HEK293T (cell line): ENCODE results near the gene LARGE1.

Experiments used
- CTCF ChIA-PET: fragments of 350-600 bp; formaldehyde crosslinking; extraction: SDS; loops from one replicate; lab custom pipeline; 2021; ENCODE audit warnings: antibody characterized with exemption, inconsistent platforms; lab: Yijun Ruan, JAX
- POLR2A ChIA-PET: fragments of 350-600 bp; formaldehyde crosslinking; extraction: SDS; loops from one replicate; lab custom pipeline; 2020; ENCODE audit warnings: antibody characterized with exemption, inconsistent platforms; lab: Yijun Ruan, JAX
- DNase-seq: peaks from one replicate; pipeline ENCODE4 v3.0.0; 2012; ENCODE audit warnings: mixed read lengths; ENCODE audit errors: extremely low spot score
- ARNT ChIP-seq: fragments of 450-650 bp; IDR thresholded peaks from 2 replicates; pipeline ENCODE4 v1.6.1; 2017; ENCODE audit warnings: mild to moderate bottlenecking
- BHLHE40 ChIP-seq: fragments of 450-650 bp; IDR thresholded peaks from 2 replicates; pipeline ENCODE4 v1.6.1; 2016; ENCODE audit warnings: mild to moderate bottlenecking, moderate library complexity, borderline replicate concordance
- CTBP1 ChIP-seq: fragments of 450-650 bp; IDR thresholded peaks from 2 replicates; pipeline ENCODE4 v1.6.1; 2016; ENCODE audit warnings: borderline replicate concordance
- ELF4 ChIP-seq: fragments of 450-650 bp; IDR thresholded peaks from 2 replicates; pipeline ENCODE4 v1.6.1; 2017; ENCODE audit warnings: antibody characterized with exemption
- FOXA1 ChIP-seq: fragments of 450-650 bp; IDR thresholded peaks from 2 replicates; pipeline ENCODE4 v1.6.1; 2016; ENCODE audit warnings: mild to moderate bottlenecking
- FOXK2 ChIP-seq: fragments of 450-650 bp; IDR thresholded peaks from 2 replicates; pipeline ENCODE4 v1.6.1; 2016; ENCODE audit warnings: mild to moderate bottlenecking
- FOXM1 ChIP-seq: fragments of 450-650 bp; IDR thresholded peaks from 2 replicates; pipeline ENCODE4 v1.6.1; 2017; ENCODE audit warnings: mild to moderate bottlenecking, borderline replicate concordance
- HDGF ChIP-seq: fragments of 450-650 bp; IDR thresholded peaks from 2 replicates; pipeline ENCODE4 v1.6.1; 2017; ENCODE audit warnings: antibody characterized with exemption, borderline replicate concordance
- L3MBTL2 ChIP-seq: fragments of 450-650 bp; conservative IDR thresholded peaks from 2 replicates; pipeline ENCODE4 v1.6.1; 2016; ENCODE audit warnings: mild to moderate bottlenecking
- LEF1 ChIP-seq: fragments of 450-650 bp; IDR thresholded peaks from 2 replicates; pipeline ENCODE4 v1.6.1; 2017; ENCODE audit warnings: mild to moderate bottlenecking, borderline replicate concordance
- NFRKB ChIP-seq: fragments of 450-650 bp; IDR thresholded peaks from 2 replicates; pipeline ENCODE4 v1.6.1; 2016; ENCODE audit warnings: mild to moderate bottlenecking, moderate library complexity
- SP1 ChIP-seq: fragments of 450-650 bp; IDR thresholded peaks from 2 replicates; pipeline ENCODE4 v1.6.1; 2017
- SUZ12 ChIP-seq: fragments of 450-650 bp; IDR thresholded peaks from 2 replicates; pipeline ENCODE4 v1.6.1; 2016; ENCODE audit warnings: mild to moderate bottlenecking
- TARDBP ChIP-seq: fragments of 450-650 bp; IDR thresholded peaks from 2 replicates; pipeline ENCODE4 v1.6.1; 2016
- ZNF384 ChIP-seq: fragments of 450-650 bp; IDR thresholded peaks from 2 replicates; pipeline ENCODE4 v1.6.1; 2016
- TF ChIP-seq, protein P1 (sequence below): fragments of 450-650 bp; IDR thresholded peaks from 2 replicates; pipeline ENCODE4 v1.6.1; 2016

LARGE1 gene

DNA sequence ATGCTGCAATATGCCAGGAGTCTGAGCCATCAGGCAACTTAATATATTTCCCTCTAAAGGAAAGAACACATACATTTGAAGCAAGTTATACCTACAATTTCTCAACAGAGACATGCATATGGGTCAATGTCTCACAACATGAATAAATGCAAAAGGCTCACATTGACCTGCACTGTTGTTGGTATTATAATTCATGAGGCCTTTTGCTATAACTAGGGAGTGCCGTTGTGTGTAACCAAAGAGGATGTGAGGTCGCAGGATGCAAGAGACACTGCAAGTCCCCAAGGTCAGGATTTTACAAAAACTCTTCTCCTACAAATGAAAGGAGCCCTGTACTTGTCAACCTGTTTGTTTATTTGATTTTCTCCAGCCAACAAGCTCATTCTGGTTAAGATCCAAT is 250.5 kb downstream of the LARGE1 start:
- ChIA-PET POLR2A (no interaction called here), CTCF (no interaction called here)
- no peak for DNase-seq
- TF ChIP-seq, protein P1, sequence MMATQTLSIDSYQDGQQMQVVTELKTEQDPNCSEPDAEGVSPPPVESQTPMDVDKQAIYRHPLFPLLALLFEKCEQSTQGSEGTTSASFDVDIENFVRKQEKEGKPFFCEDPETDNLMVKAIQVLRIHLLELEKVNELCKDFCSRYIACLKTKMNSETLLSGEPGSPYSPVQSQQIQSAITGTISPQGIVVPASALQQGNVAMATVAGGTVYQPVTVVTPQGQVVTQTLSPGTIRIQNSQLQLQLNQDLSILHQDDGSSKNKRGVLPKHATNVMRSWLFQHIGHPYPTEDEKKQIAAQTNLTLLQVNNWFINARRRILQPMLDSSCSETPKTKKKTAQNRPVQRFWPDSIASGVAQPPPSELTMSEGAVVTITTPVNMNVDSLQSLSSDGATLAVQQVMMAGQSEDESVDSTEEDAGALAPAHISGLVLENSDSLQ: no peak
- TF ChIP-seq L3MBTL2: no peak
- TF ChIP-seq LEF1: no peak
- TF ChIP-seq FOXM1: no peak
- TF ChIP-seq FOXA1: no peak
- no peak for TF ChIP-seq FOXK2
- TF ChIP-seq BHLHE40: no peak
- TF ChIP-seq TARDBP: no peak

DNA sequence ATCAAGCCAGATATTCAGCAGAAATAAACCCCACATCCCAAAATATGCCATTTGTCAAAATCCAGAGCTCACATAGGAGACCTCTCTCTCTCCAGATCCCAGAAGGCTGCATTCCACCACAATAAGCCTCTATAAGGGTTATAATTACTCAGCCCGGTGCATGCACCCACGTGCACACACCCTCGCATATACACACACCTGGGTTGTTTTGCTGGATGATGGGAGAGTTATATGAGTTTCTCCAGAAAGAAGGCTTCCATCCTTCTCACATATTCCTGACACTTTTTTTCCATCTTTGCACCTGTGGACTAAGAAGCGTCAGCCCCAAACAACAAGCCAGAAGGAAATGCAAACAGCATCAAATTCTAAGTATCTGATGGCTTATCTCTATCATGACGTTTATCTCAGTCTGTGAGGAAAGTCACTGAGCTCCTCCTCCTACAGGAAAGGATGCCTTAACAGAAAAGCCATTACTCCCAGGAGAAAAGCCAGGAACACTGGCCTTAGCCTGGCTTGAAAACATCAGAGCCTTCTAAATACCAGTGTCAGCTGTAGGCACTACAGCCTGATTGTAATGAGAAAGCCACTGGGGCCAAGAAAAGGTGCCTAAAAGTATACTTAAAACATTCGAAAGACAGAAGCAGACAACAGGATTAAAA is 253.2 kb downstream of the LARGE1 start:
- ChIA-PET POLR2A (no interaction called here), CTCF (no interaction called here)
- no peak for DNase-seq
- TF ChIP-seq SP1 (no peak), HDGF (no peak), FOXA1 (no peak), CTBP1 (no peak), BHLHE40 (no peak)

DNA sequence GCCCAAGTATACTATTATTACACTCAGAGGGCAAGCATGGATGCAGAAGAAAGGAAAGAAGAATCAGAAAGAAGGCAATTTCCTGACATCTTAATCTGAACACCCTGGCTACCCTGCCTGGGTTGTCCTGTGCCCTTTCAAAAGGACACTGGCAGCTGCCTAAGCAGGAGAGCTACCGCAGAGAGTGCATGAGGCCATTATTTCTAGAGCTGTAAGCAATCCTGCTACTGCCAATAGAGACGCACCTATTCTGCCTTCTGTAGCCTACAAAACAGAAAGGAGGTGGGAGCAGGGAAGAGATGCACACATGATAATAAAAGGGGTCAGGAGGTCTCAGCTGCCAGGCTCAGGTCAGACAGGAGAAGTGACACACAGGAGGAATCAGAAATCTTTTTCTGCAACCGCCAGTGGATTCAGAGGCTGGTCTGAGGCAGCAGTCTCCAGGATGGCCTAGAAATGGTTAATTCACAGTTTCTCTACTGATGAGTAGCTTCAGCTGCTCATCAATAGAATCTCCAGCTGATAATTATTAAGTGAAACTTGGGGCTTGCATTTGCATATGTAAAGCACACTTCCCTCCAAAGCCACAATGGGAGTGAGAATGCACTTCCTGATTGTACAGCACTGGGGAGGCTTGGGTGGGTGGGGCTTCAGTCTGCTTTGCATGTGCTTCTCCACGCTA is 253.9 kb downstream of the LARGE1 start:
- ChIA-PET CTCF (no interaction called here), POLR2A (no interaction called here)
- no peak for TF ChIP-seq NFRKB
- TF ChIP-seq, protein P1: no peak
- no peak for TF ChIP-seq LEF1
- no peak for TF ChIP-seq L3MBTL2
- no peak for TF ChIP-seq ELF4
- no peak for TF ChIP-seq BHLHE40
- no peak for TF ChIP-seq SUZ12
- no peak for TF ChIP-seq HDGF
- no peak for TF ChIP-seq CTBP1
- TF ChIP-seq ARNT: no peak
- no peak for TF ChIP-seq FOXM1
- no peak for DNase-seq

DNA sequence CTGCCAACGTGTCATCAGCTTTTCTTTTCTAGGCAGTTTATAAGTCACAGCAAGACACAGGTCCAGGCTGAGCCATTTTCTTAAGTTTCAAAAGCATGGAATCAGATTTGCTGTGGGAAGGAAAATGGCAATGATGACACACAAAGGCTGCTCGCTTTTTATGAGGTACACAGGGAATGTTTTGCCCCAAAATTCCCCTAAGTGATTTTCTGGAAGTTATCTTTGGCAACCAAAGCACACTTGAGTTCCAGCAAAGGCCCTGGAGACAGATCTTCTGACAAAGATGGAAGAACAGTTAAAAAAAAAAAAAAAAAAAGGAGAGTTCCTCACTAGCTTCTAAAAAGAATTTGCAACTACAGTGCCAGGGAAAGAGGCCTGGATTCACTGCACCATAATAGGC is 260.8 kb downstream of the LARGE1 start:
- DNase-seq: no peak
- no peak for TF ChIP-seq FOXK2
- TF ChIP-seq L3MBTL2: no peak
- TF ChIP-seq FOXA1: no peak
- no peak for TF ChIP-seq HDGF
- TF ChIP-seq BHLHE40: no peak
- no peak for TF ChIP-seq ZNF384
- TF ChIP-seq NFRKB: no peak
- no peak for TF ChIP-seq FOXM1
- TF ChIP-seq ARNT: no peak
- TF ChIP-seq, protein P1: no peak
- no peak for TF ChIP-seq SP1
- TF ChIP-seq TARDBP: no peak
- TF ChIP-seq CTBP1: no peak
- no peak for TF ChIP-seq SUZ12
- no peak for TF ChIP-seq ELF4
- TF ChIP-seq LEF1: no peak
- POLR2A ChIA-PET: no interaction called here
- CTCF ChIA-PET: no interaction called here

DNA sequence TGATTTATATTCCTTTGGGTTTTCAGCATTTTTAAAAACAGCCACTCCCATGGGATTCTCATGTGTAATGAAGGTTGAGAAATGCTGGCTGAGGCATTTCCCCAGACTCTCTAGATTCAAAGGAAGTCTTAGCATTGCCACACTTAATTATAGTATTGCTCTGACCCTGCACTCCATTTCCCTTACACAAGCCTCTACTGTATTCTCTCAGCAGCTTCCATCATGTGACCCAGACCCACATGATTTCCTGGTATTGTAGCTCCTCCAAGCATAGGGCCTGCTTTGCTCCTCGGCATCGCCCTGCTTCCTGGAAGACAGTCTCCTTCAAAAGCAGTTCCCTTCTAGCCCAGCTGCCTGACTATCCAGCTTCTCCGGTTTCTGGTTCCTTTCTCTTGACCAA is 261.5 kb downstream of the LARGE1 start:
- POLR2A ChIA-PET: no interaction called here
- CTCF ChIA-PET: no interaction called here
- no peak for DNase-seq
- TF ChIP-seq CTBP1: no peak
- no peak for TF ChIP-seq BHLHE40
- TF ChIP-seq ARNT: no peak
- no peak for TF ChIP-seq NFRKB
- no peak for TF ChIP-seq ZNF384
- TF ChIP-seq FOXA1: no peak
- TF ChIP-seq FOXK2: no peak
- no peak for TF ChIP-seq LEF1
- no peak for TF ChIP-seq L3MBTL2
- TF ChIP-seq TARDBP: no peak
- no peak for TF ChIP-seq SUZ12
- TF ChIP-seq HDGF: no peak
- TF ChIP-seq ELF4: no peak
- TF ChIP-seq, protein P1: no peak
- no peak for TF ChIP-seq FOXM1

DNA sequence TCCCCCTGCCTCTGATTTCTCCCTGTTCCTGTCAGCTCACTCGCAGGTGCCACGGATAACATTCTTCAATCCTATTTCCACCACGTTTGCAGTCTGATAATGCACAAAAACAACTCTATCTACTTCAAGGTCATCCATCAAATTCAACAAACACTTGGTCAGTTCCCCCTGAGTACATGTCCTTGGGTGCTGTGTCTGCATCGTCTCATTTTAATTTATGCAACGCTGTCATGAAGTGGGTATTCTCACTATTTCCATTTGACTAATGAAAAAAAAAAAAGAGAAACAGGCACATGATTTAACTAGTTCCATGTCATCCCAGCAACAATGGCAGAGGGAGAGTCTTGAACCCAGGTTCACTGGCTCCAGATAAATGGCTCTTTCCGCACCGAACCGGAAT is 262.6 kb downstream of the LARGE1 start:
- TF ChIP-seq ARNT (no peak), ZNF384 (no peak), L3MBTL2 (no peak), TARDBP (no peak), LEF1 (no peak)
- POLR2A ChIA-PET: no interaction called here
- CTCF ChIA-PET: no interaction called here
- no peak for DNase-seq
